Measurements from ENCODE around the gene CCRL2. TPM values are rescaled to one million over a fixed set of nuclear protein-coding genes. Genes with fewer than 3 reads are reported as not detected.

Gene CCRL2
- total RNA-seq, 2 experiments from 2014 or later = 4.3 to 4.5 TPM

DNA sequence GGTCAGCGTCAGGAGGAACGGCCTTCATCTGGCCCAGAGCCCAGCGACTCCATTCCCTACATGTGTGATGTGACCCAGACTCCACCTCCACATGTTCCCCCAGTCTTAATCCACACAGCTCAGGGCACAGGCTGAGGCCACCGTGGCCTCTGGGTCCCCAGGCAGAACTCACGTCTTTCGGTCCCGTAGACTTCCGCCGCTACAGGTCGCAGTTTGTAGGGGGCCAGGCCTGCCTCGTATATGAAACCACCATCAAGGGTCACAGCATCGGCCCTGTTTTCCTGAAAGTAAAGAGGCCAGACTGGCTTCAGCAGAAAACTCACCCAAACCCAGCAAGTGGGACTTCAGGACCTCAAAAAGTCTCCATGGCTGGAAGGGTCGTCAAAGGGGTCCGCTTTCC lies 49.1 kb downstream of the CCRL2 start:
- no peaks in the 10 kb centered on the region for H3K27me3 ChIP-seq (ENCODE audit: control insufficient read depth in 1 of 2, insufficient read depth in 2 of 2, low read length in 2 of 2)
- TF ChIP-seq, protein P1, sequence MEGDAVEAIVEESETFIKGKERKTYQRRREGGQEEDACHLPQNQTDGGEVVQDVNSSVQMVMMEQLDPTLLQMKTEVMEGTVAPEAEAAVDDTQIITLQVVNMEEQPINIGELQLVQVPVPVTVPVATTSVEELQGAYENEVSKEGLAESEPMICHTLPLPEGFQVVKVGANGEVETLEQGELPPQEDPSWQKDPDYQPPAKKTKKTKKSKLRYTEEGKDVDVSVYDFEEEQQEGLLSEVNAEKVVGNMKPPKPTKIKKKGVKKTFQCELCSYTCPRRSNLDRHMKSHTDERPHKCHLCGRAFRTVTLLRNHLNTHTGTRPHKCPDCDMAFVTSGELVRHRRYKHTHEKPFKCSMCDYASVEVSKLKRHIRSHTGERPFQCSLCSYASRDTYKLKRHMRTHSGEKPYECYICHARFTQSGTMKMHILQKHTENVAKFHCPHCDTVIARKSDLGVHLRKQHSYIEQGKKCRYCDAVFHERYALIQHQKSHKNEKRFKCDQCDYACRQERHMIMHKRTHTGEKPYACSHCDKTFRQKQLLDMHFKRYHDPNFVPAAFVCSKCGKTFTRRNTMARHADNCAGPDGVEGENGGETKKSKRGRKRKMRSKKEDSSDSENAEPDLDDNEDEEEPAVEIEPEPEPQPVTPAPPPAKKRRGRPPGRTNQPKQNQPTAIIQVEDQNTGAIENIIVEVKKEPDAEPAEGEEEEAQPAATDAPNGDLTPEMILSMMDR (IDR thresholded peaks at IDR 0.05) = no peak
- no peaks in the 10 kb centered on the region for H3K4me1 Mint-ChIP-seq (ENCODE audit: low read depth)
- POLR2A ChIA-PET = no interaction called here
- no peak overlapping the region for H3K27ac ChIP-seq (ENCODE audit: low read depth in 1 of 2, low read length in 2 of 2)
- H3K4me1 ChIP-seq (ENCODE audit: insufficient read depth, low read length) = no peaks in the 10 kb centered on the region
- no peaks in the 10 kb centered on the region for H3K36me3 Mint-ChIP-seq (ENCODE audit: low read depth)
- H3K4me3 ChIP-seq (ENCODE audit: low read length) = no peak overlapping the region
- H3K4me3 Mint-ChIP-seq = no peak overlapping the region
- H3K27me3 Mint-ChIP-seq = peaks cover 13% of the 10 kb centered on the region
- no peak overlapping the region for H3K27ac Mint-ChIP-seq
- CTCF ChIA-PET = no interaction called here
- no peak for DNase-seq
- no peak for ATAC-seq (ENCODE audit: poor library complexity)
- H3K9me3 Mint-ChIP-seq = peaks cover 2% of the 10 kb centered on the region
- peaks cover 0 to 10% of the 10 kb centered on the region in 2 experiments for H3K9me3 ChIP-seq (ENCODE audit: control insufficient read depth in 1 of 2, insufficient read depth in 1 of 2, low read length in 2 of 2)
- intact Hi-C loops (cut with DNase I, micrococcal nuclease) = no loop called here
- no peaks in the 10 kb centered on the region for H3K36me3 ChIP-seq (ENCODE audit: insufficient read depth, low read length)

Other genes with a start within 250 kb of the CCRL2 start
- under 1 TPM; 0.34 to 0.38 TPM for gene CCR1, start 198.9 kb upstream of the CCRL2 start, total RNA-seq
- gene CCR3, start 164.8 kb upstream of the CCRL2 start, total RNA-seq = not detected
- 1 to 10 TPM in 1 of 2 experiments, under 1 TPM in 1; 0.99 to 1.0 TPM for gene CCR2, start 53.1 kb upstream of the CCRL2 start, total RNA-seq
- gene CCR5, start 36.3 kb upstream of the CCRL2 start, total RNA-seq = 1 to 10 TPM; 1.1 to 1.4 TPM
- not detected for gene LTF, start 57.6 kb downstream of the CCRL2 start, total RNA-seq
- gene RTP3, start 90.7 kb downstream of the CCRL2 start, total RNA-seq = not detected
- under 1 TPM; 0.59 to 0.91 TPM for gene LRRC2, start 159.0 kb downstream of the CCRL2 start, total RNA-seq
- gene FAM240A, start 205.3 kb downstream of the CCRL2 start, total RNA-seq = not detected